GM18951 (cell line): ENCODE data around the gene KDM2B.

ENCODE experiments used
- POLR2A ChIP-seq: IDR thresholded peaks from 4 replicates; pipeline ENCODE4 v1.6.1; 2011; ENCODE audit warnings: mild to moderate bottlenecking; ENCODE audit not compliant: insufficient read length, insufficient read depth; ENCODE audit errors: extremely low read depth
- in situ Hi-C: fragments of 300-500 bp; cut with MboI; formaldehyde crosslinking; loops from one replicate; pipeline ENCODE4 v1.12.0; 2022; ENCODE audit warnings: low sequenced_read_pairs, mixed read lengths, inconsistent platforms; ENCODE audit not compliant: unreplicated experiment

Gene KDM2B

DNA sequence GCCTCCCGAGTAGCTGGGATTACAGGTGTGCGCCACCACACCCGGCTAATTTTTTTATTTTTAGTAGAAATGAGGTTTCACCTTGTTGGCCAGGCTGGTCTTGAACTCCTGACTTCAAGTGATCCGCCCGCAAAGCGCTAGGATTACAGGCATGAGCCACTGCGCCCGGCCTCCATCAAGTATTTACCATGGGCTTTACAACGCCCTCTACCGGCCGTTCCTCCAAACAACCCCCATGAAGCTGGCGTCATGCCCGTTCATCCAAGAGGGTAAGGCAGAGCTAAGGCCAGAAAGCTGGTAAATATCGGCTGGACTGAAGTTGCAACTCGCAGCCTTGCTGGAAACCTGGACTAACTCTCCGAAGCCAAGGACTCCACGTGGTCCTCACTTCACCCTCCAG is 139.3 kb downstream of the KDM2B start:
- in situ Hi-C loops: no loop called here
- TF ChIP-seq POLR2A: no peak

DNA sequence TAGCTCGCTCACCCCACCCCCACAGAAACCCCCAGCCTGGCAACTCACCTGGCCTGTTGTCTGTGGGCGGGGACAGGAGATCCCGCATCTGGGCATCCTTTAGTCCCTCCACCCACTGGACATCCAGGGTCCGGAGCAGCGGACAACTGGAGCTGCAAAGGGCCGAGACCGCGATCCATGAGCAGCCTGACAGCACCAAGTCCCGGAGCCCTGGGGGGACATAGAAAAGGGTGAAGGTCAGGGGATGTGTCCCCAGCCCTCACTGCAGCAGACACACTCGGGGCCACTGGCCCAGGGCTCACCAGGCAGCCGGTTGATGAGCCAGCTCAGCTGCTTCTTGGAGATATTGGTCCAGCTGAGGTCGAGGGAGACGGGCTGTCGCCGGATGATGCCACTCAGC is 140.1 kb downstream of the KDM2B start:
- in situ Hi-C loops: no loop called here
- peak; percentile 14 for TF ChIP-seq POLR2A

DNA sequence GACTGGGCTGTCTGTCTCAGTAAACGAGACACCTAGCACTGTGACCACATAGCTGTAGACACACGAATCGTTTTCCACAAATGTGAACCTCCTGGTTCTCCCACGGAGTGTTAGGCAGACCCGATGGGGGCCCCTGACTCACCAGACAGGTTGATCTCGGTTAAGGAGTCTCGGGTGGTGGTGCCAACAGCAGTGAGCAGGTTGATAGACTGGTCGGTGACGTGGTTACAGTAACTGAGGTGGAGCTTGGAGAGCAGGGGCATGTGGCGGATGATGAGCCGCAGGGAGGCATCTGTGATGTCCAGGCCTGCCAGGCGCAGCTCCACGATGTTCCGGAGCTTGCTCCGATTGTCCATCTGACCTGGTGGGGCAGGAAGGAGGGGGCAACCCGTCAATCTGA is 141.1 kb downstream of the KDM2B start:
- in situ Hi-C loops: loop anchor here (10.0 kb wide), 1 partner anchor 95 kb away; no protein-coding TSS in a partner anchor
- no peak for TF ChIP-seq POLR2A

GRCh38 chr12:121438905-121439304 is 141.9 kb downstream of the KDM2B start:
- TF ChIP-seq POLR2A: no peak
- in situ Hi-C loops: loop anchor here (10.0 kb wide), 1 partner anchor 94 kb away; no protein-coding TSS in a partner anchor

DNA sequence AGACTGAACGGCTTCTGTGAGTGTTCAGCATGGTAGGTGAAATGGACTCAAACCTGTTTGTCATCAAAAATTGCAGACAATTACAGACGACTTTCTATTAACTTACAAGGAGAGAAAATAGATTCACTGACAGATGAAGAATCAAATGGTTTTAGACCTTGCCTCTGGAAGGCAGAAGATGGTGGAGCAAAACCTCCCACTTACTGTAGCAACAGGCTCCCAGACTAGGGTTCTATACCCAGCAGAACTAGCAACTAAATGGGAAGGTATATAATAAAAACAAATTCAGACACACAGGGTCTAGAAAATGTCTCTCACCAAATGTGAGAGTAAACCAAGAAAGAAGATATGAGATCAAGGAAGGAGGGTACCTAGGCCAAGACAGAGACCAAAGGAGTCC is 144.1 kb downstream of the KDM2B start:
- TF ChIP-seq POLR2A: no peak
- in situ Hi-C loops: loop anchor here (10.0 kb wide), 1 partner anchor 92 kb away; no protein-coding TSS in a partner anchor

GRCh38 chr12:121432740-121433480 is 147.9 kb downstream of the KDM2B start:
- in situ Hi-C loops: loop anchor here (10.0 kb wide), 1 partner anchor 88 kb away; no protein-coding TSS in a partner anchor
- no peak for TF ChIP-seq POLR2A

DNA sequence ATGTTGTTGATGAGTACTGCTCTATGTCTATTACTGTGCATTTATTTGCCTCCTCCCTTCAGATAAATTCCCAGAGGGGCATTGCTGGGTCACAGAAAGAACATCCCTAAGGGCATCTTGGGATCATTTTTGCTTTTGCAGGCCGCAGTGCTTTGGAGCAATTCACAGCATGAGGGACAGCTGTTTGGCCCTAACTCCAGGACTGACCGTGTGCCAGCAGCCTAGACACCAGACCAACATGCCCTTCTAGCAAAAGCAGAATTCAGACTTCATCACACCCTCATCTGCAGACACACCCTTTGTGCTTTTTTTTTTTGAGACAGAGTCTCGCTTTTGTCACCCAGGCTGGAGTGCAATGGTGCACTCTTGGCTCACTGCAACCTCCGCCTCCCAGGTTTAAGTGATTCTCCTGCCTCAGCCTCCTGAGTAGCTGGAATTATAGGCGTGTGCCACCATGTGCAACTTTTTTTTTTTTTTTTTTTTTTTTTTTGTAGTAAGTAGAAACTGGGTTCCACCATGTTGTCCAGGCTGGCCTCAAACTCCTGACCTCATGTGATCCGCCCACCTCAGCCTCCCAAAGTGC is 149.9 kb downstream of the KDM2B start:
- no peak for TF ChIP-seq POLR2A
- in situ Hi-C loops: loop anchor here (10.0 kb wide), 1 partner anchor 86 kb away; no protein-coding TSS in a partner anchor

GRCh38 chr12:121428883-121429282 is 151.9 kb downstream of the KDM2B start:
- in situ Hi-C loops: no loop called here
- no peak for TF ChIP-seq POLR2A

- in situ Hi-C loops: no loop called here
- no peak for TF ChIP-seq POLR2A
Observed at GRCh38 chr12:121427556-121428050, 153.2 kb downstream of the KDM2B start.

GRCh38 chr12:121424624-121424975 is 156.2 kb downstream of the KDM2B start:
- no peak for TF ChIP-seq POLR2A
- in situ Hi-C loops: no loop called here

DNA sequence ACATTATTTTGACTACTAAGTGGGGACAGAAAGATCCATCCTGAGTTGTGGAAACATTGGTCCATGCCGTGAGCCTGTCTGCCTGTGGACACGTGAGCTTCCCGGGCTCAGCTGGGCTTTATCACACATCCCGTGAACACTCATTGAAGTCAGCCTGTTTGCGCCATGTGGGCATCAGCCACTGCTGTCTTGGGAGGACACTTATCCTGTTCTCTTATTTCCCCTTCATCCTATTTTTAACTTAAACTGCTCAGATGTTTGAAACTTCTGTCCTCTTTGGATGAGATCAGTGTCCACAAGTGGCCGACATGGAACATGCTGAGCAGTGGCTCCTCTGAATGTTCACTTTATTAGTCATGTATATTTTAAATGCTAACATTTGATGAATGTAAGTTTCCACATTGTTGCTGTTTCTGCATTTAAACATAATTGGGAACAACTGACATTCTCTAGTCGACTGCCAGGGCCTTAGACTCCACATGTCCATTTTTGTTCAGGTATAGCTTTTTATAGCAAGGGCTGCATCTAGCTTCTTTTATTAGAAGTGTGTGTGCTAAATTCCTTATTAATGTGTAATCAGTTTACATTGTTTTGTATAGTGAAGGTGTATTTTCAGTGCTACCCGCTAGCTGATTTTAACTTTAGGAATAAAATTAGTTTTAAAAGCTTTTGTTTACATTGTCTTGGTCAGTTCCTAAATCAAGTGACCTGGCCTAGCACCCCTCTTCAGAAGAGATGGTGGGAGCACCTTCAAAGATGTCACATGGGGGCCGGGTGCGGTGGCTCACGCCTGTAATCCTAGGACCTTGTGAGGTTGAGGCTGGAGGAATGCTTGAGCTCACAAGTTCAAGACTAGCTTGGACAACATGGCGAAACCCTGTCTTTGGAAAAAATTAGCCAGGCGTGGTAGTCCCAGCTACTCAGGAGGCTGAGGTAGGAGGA is 156.9 kb downstream of the KDM2B start:
- in situ Hi-C loops: no loop called here

DNA sequence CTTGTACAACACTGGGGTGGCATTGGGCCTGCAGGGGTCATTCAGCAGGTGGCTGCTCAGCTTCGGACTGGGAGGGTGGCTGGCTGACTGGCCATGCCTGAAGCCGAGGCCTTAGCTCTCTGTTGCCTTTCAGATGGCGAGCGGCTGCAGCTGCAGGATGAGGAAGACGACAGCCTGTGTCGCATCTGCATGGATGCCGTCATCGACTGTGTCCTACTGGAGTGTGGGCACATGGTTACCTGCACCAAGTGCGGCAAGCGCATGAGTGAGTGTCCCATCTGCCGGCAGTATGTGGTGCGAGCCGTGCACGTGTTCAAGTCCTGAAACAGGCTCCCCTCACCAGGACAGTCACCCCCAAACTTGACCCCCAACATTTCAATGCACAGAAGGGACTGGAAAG is 157.6 kb downstream of the KDM2B start:
- in situ Hi-C loops: no loop called here
- no peak for TF ChIP-seq POLR2A

More for the DNA sequence above, 156.9 kb downstream of the KDM2B start:
- no peak for TF ChIP-seq POLR2A

GRCh38 chr12:121420109-121420508 is 160.7 kb downstream of the KDM2B start:
- in situ Hi-C loops: no loop called here
- TF ChIP-seq POLR2A: no peak

GRCh38 chr12:121417847-121418246 is 163.0 kb downstream of the KDM2B start:
- no peak for TF ChIP-seq POLR2A
- in situ Hi-C loops: no loop called here
